ACC112 (cell line): ENCODE results near the gene CALHM2.
"Not testable (repeated sequence)": the region's sequence is repeated elsewhere in the genome, so short reads cannot be mapped to it uniquely, and the experiment has no call there.

Experiments
- H2AFZ ChIP-seq: fragments of 200-600 bp; sonication (generic); one replicate; pipeline ENCODE4 v1.6.0; 2017; ENCODE audit warnings: antibody characterized with exemption, low read length; ENCODE audit not compliant: unreplicated experiment
- H3K27ac ChIP-seq: fragments of 200-600 bp; sonication (generic); 2 replicates; pipeline ENCODE4 v1.5.1; 2014; ENCODE audit warnings: low read depth, mild to moderate bottlenecking, antibody characterized with exemption, low read length, moderate library complexity
- H3K27me3 ChIP-seq: fragments of 200-600 bp; sonication (generic); 2 replicates; pipeline ENCODE4 v1.6.1; 2014; ENCODE audit warnings: mild to moderate bottlenecking, antibody characterized with exemption, low read length, moderate library complexity, mixed read lengths; ENCODE audit not compliant: insufficient read depth
- H3K36me3 ChIP-seq: fragments of 200-600 bp; sonication (generic); 2 replicates; pipeline ENCODE4 v1.6.1; 2016; ENCODE audit warnings: mild to moderate bottlenecking, antibody characterized with exemption, low read length, moderate library complexity, mixed read lengths; ENCODE audit not compliant: insufficient read depth
- H3K4me1 ChIP-seq: fragments of 200-600 bp; sonication (generic); one replicate; pipeline ENCODE4 v1.6.1; 2016; ENCODE audit warnings: low read length, mixed read lengths; ENCODE audit not compliant: insufficient read depth, unreplicated experiment, control insufficient read depth
- H3K4me3 ChIP-seq: fragments of 200-600 bp; sonication (generic); 2 replicates; pipeline ENCODE4 v1.5.1; 2014; ENCODE audit warnings: mild to moderate bottlenecking, low read depth, low read length
- H3K79me2 ChIP-seq: fragments of 200-600 bp; sonication (generic); one replicate; pipeline ENCODE4 v1.6.0; 2016; ENCODE audit warnings: low read length; ENCODE audit not compliant: control insufficient read depth, unreplicated experiment, insufficient read depth

CALHM2 gene

GRCh38 chr10:103440416-103440815 is 11.8 kb downstream of the CALHM2 start:
- Histone ChIP-seq H2AFZ (no peak overlapping the region), H3K79me2 (no peaks in the 10 kb centered on the region), H3K4me3 (no peak overlapping the region), H3K4me1 (peaks cover 29% of the 10 kb centered on the region), H3K36me3 (peaks cover 24% of the 10 kb centered on the region; the same call in 1 of the 2 replicates), H3K27me3 (no peaks in the 10 kb centered on the region), H3K27ac (peak overlapping the region; percentile 35; the same call in 1 of the 2 replicates)

GRCh38 chr10:103439776-103440175 is 12.4 kb downstream of the CALHM2 start:
- Histone ChIP-seq H3K4me3 (no peak overlapping the region), H3K4me1 (peaks cover 27% of the 10 kb centered on the region), H3K27ac (no peak overlapping the region), H2AFZ (no peak overlapping the region), H3K36me3 (peaks cover 23% of the 10 kb centered on the region), H3K27me3 (no peaks in the 10 kb centered on the region), H3K79me2 (no peaks in the 10 kb centered on the region)

- Histone ChIP-seq H2AFZ (no peak overlapping the region), H3K4me1 (peaks cover 19% of the 10 kb centered on the region), H3K27ac (peak overlapping the region; percentile 64), H3K27me3 (no peaks in the 10 kb centered on the region), H3K36me3 (peaks cover 22% of the 10 kb centered on the region), H3K4me3 (no peak overlapping the region), H3K79me2 (no peaks in the 10 kb centered on the region)
Measured at GRCh38 chr10:103433858-103434257, 18.3 kb downstream of the CALHM2 start.

GRCh38 chr10:103431902-103432301 is 20.3 kb downstream of the CALHM2 start:
- Histone ChIP-seq H3K79me2 (no peaks in the 10 kb centered on the region), H3K27me3 (no peaks in the 10 kb centered on the region), H3K4me1 (peaks cover 19% of the 10 kb centered on the region), H3K36me3 (peaks cover 35% of the 10 kb centered on the region), H3K27ac (no peak overlapping the region), H2AFZ (no peak overlapping the region), H3K4me3 (no peak overlapping the region)

GRCh38 chr10:103429647-103430046 is 22.5 kb downstream of the CALHM2 start:
- Histone ChIP-seq H3K27me3 (no peaks in the 10 kb centered on the region), H3K36me3 (peaks cover 32% of the 10 kb centered on the region), H2AFZ (no peak overlapping the region)

GRCh38 chr10:103428989-103429643 is 23.1 kb downstream of the CALHM2 start:
- no peak overlapping the region for H2AFZ ChIP-seq
- H3K27ac ChIP-seq: no peak overlapping the region
- H3K79me2 ChIP-seq: no peaks in the 10 kb centered on the region
- H3K36me3 ChIP-seq: peaks cover 30% of the 10 kb centered on the region
- no peaks in the 10 kb centered on the region for H3K27me3 ChIP-seq
- H3K4me3 ChIP-seq: no peak overlapping the region
- peaks cover 8% of the 10 kb centered on the region for H3K4me1 ChIP-seq

More at GRCh38 chr10:103429647-103430046, 22.5 kb downstream of the CALHM2 start:
- no peaks in the 10 kb centered on the region for H3K79me2 ChIP-seq
- H3K4me3 ChIP-seq: no peak overlapping the region
- H3K4me1 ChIP-seq: peaks cover 14% of the 10 kb centered on the region
- H3K27ac ChIP-seq: no peak overlapping the region

GRCh38 chr10:103427866-103428265 is 24.3 kb downstream of the CALHM2 start:
- no peak overlapping the region for H2AFZ ChIP-seq
- H3K79me2 ChIP-seq: no peaks in the 10 kb centered on the region
- no peaks in the 10 kb centered on the region for H3K27me3 ChIP-seq
- H3K4me3 ChIP-seq: no peak overlapping the region
- H3K27ac ChIP-seq: no peak overlapping the region
- H3K4me1 ChIP-seq: no peaks in the 10 kb centered on the region
- H3K36me3 ChIP-seq: peaks cover 33% of the 10 kb centered on the region

GRCh38 chr10:103423748-103424147 is 28.4 kb downstream of the CALHM2 start:
- Histone ChIP-seq H3K79me2 (peaks cover 2% of the 10 kb centered on the region), H3K36me3 (peaks cover 44% of the 10 kb centered on the region), H2AFZ (no peak overlapping the region), H3K4me3 (no peak overlapping the region), H3K27ac (no peak overlapping the region), H3K4me1 (no peaks in the 10 kb centered on the region), H3K27me3 (no peaks in the 10 kb centered on the region)

- Histone ChIP-seq H2AFZ (no peak overlapping the region), H3K27ac (no peak overlapping the region), H3K4me3 (no peak overlapping the region), H3K4me1 (no peaks in the 10 kb centered on the region), H3K36me3 (peaks cover 45% of the 10 kb centered on the region), H3K27me3 (no peaks in the 10 kb centered on the region), H3K79me2 (peaks cover 2% of the 10 kb centered on the region)
Measured at GRCh38 chr10:103419101-103419500, 33.1 kb downstream of the CALHM2 start.

GRCh38 chr10:103417601-103418000 is 34.6 kb downstream of the CALHM2 start:
- no peak overlapping the region for H3K4me3 ChIP-seq

GRCh38 chr10:103417148-103417469 is 35.1 kb downstream of the CALHM2 start:
- H3K4me1 ChIP-seq, H3K27ac ChIP-seq, H3K27me3 ChIP-seq, H2AFZ ChIP-seq, H3K4me3 ChIP-seq, H3K79me2 ChIP-seq: not testable (repeated sequence)
- H3K36me3 ChIP-seq: peaks cover 41% of the 10 kb centered on the region

More at GRCh38 chr10:103417601-103418000, 34.6 kb downstream of the CALHM2 start:
- H3K27me3 ChIP-seq: no peaks in the 10 kb centered on the region
- peaks cover 45% of the 10 kb centered on the region for H3K36me3 ChIP-seq
- no peaks in the 10 kb centered on the region for H3K4me1 ChIP-seq
- no peak overlapping the region for H3K27ac ChIP-seq
- peaks cover 2% of the 10 kb centered on the region for H3K79me2 ChIP-seq
- no peak overlapping the region for H2AFZ ChIP-seq
